GM18498 (cell line): ENCODE results near the gene MAGI1.
"Not testable (repeated sequence)": the region's sequence is repeated elsewhere in the genome, so short reads cannot be mapped to it uniquely, and the experiment has no call there.

Experiments used
- ATAC-seq: cut with Tn5 transposase; IDR thresholded peaks from one replicate; pipeline ENCODE4 v1.9.1; 2021; ENCODE audit warnings: mild to moderate bottlenecking, moderate library complexity; ENCODE audit not compliant: unreplicated experiment

Gene MAGI1

DNA sequence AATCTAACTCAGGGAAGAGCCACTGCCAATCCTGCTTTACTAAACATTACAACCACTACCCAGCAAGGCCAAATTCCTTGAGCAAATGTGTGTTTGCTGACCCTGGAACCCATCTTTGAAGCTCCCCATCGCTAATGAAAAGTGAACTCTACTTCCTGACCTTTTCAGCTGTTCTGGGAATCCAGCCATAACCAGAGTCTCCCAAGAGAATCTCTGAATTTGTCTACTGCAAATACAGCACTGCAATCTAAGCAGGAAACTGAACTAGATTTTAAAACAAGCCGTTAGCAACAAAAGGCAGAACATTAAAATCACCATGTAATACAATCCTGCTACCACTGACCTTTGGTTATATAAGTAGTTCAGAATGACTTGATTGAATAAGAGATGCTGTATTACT, 309.2 kb downstream of the MAGI1 start:
- no peak for ATAC-seq

DNA sequence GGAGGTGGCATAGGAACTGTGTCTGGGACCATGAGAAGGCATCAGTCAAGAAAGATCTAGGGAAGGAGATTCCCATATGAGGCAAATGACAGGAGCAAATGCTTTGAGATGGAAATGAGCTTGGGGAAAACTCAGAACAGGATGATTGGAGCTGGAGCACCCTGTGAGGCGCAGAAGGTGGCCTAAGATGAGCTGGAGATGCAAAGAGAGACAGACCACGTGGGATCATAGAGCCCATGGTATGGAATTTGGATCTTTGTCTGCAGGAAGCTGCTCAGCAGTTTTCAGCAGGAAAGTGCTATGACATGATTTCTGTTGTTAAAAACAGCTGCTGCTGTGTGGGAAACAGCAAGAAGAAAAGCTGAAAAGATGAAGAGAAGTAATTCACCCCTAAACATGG, 310.6 kb downstream of the MAGI1 start:
- ATAC-seq: no peak

DNA sequence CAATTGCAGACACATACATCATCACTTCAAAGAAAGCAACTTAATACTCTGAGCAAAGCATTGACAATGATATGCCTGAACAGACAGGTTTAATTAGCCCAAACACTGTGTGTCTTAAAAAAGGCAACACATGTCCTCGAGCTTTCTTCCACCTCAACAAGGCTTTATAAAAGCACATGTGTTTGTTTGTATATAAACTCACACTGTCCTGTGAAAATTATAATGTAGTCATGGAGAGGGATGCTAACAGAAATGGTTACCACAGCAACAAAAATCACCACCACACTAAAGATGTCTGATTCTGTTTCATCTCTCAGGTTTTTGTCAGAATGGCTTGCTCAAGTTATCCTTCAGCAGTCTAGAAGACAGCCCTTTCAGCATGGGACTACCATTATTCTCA, 314.7 kb downstream of the MAGI1 start:
- no peak for ATAC-seq

DNA sequence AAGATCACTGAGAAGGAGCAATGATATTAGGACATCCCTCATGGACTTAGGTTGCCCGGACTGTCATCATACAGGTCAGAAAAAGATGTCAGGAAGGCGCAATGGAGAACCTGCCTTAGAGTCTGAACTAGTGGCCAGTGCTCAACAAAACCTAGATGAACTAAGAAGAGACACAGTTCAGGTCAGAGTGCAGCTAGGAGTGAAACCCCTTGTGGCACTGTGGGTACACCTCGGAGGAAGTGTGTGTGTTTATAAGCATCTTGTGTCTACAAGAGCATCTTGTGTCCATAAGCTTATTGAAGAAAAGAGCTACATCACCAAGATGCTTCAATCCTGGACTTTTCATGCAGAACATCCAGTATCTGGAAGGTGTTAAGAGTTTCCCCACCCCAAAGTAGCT, 315.7 kb downstream of the MAGI1 start:
- ATAC-seq: no peak

DNA sequence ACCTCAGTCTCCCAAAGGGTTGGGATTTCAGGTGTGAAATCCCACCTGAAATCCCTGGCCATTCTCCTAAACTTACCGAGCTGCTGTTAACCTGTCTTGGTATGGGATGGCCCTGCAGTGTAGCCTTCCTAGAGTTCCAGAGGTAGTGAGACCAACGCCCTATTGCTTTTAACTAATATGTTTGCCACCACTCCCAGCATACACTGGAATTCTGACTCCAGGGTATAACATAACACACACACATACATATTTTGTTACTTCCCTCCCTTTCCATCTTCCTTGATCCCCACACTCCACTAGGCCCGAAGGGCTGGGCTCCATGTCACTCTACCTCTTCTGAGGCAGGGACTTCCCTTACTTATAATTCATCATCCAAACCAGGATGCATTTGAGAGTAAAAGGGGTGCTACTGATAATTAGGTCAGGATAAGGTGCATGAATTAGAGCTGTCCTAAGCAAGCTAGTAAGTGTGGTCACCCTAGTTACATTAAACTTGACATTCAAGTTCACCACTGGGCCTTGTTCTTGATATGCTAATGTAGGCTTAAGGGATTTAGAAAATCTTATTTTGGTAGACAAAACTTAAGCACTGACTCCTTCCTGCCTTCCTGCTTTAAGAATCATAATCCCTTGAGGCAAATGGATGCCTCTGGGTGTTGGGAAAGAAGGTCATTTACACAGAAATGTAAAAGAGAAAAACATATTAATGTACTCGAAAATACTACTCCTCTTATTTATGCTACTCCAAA, 317.6 kb downstream of the MAGI1 start:
- no peak for ATAC-seq

DNA sequence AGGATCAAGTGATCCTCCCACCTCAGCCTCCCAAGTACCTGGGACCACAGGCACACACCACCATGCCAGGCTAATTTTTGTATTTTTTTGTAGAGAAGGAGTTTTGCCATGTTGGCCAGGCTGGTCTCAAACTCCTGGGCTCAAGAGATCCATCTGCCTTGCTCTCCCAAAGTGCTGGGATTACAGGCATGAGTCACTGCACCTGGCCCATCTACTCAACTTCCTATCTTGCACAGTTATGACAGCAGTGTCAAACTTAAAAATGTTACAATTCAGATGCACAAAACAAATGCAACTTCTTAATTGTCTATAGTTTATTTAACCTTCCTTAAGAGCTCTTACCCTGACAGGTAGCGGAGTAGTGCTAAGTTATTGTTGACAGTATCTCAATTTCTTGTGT, 319.1 kb downstream of the MAGI1 start:
- not testable (repeated sequence) for ATAC-seq

DNA sequence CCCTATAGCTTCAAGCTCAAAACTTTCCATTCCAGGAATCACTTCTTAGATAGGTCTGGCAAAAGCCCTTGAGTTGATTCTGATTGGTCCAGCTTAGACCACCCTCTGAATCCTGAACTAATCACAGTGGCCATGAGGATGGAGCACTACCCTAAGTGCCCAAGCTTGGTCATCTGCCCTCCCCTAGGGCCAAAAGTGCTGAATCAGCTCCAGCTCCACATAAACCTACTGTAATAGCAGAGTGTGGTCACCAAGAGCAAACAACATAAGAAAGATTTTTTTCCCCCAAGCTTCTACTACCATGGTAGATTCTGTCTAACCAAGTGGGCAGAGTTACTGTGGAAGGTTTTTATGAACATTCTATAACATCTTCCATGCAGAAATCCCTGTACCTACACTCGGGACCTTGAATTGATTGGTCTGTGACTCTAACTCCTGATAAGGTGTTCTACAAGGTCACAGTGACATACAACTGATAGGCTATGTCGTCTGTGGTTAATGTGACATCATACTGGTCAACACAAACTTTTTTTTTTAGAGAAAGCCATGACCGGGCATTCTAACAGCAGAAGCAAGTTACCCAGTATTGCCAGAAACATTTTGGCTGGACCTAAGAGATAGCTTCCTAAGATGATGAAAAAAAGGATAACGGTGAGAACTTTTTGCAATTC, 320.9 kb downstream of the MAGI1 start:
- ATAC-seq: no peak

DNA sequence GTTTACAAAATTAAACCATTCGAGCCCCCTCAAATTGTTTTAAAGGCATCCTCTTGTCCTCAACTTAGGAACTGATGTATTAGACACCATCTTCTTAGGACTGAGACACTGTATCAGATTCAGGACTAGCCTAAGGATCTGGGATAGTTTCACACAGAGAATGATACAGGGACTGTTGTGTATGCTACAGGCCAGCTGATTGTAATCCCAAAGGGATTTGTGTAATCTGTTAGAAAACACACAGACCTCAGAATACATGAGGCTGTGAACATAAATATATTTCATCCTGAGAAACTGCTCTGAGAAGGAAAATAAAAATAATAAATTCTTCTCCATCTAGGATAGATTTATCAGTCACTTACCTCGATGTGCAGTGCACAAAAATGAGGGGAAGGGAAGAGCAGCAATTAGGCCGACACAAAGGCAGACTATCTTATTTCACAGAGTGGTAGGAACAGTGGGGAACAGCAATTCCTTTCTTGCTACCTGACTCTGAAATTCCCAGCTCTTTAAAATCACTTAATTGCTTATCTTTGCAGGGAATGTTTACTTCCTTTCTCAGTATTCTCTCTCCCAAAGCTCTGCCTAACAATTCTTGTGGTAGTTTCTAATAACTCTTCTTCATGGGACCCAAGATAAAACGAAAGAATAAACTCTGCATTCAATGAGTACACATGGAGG, 322.5 kb downstream of the MAGI1 start:
- no peak for ATAC-seq

DNA sequence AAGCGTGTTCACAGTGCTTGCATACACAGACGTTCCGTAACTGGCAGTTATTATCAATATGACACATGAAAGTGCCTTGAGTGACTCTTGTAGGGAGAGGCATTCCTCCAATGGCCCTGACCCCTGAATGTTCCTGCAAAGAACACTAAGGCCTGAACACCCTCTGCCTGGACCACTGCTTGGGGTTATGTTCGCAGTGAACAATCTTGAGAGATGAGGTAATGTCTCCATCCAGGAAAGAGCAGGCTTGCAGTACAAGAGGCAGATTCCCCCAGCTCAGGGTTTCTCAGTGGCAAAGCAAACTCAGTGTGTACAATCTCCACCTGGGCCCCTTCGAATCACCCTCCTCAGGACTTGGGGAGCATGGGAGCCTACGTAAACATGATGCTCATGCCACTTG, 324.6 kb downstream of the MAGI1 start:
- ATAC-seq: no peak

DNA sequence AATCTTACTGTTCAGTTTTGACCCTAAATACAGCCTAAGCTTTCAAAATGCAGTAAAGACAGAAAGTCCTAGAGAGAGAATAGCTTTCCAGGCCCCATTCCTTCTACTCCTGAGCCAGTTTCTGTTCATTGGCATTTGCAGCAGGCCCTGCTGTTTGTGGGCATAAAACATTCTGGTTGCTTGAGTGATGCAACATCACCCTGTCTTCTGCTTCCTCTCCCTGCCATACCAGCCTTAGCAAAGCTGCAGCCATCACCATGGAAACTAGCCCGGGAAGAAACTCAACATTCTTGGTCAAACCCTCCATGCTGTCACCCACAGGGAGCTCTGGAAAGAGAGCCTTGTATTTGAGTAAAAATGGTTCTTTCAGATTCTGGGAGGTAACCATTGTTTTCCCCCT, 325.7 kb downstream of the MAGI1 start:
- no peak for ATAC-seq

DNA sequence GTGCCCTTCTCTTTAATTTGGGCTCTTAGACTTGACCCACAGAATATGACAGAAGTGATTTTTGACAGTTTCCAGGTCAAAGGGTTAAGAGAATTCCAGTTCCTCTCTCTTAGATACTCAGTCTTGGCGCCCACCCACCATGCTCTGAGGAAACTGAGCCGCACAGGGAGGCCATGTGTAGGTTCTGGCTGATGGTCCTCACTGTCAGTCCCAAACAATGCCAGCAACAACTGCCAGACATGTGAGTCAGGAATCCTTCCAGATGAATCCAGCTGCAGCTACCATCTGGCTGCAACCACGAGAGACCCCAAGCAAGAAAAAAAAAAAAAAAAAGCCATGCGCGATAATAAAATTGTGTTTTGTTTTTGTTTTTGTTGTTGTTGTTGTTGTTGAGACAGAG, 326.6 kb downstream of the MAGI1 start:
- no peak for ATAC-seq

DNA sequence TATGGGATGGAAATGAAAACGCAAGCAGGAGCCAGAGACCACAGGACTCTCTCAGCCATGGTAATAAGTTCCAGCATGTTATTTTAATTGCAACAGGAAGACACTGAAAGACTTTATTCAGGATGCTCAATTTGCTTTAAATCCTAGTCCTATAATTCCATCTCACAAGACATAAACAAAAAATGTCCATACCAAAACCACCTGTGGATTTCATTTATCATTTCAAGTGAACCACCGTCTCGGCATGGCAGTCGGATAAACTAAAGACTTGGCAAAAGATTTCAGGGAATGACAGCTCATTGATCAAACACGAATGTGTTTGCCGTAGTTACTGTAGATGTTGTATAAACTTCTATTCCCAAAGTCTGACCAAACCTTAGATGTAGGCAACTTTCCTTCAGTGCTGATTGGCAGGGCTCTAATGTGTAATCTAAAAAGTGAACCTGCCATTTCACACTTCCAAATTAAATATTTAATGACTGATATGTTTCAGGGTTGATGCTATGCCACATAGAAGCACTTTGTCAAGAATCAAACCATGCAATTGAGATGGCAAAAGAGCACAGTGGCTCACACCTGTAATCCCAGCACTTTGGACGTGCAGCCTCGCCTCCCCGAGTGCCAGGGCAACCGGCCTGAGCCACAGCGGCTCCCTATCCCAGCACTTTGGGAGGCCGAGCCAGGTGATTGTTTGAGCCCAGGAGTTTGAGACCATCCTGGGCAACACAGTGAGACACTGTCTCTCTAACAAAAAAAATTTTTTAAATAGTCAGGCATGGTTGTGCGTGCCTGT, 331.7 kb downstream of the MAGI1 start:
- no peak for ATAC-seq

DNA sequence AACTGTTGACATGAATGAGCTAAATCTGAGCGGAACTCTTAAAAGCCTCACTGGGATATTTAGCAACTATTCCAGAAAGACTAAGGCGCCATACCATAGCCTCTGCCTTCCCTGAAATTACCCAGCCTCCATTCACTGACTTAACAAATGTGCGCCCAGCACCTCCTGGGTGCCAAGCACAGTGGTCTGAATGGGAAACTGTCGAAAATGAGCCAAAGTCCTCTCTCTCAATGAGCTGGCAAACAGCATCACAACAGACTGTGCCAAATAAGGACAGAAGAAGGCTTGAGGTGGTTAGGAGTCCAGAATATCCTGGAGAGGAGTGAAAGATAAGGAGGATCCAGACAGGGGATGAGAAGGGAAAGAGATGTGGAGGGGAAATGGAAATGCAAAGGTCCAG, 332.4 kb downstream of the MAGI1 start:
- no peak for ATAC-seq

DNA sequence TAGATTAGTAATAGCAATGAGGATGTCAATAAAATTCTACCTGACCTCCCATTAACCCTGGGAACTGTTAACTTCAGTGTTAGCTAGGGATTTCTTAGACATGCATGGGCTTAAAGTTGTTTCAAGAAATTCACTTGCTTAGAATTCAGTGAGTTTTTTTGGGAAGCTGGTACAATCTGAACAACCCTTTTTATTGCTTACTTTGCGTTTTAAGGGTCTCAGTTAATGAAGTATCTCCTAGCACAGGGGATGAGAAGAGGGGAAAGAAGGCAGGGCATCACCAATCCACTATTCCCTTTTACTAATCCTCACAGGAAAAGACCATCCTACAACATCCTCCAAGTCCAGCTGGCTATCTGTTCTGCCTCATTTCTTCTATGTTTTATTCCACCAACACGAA, 334.9 kb downstream of the MAGI1 start:
- no peak for ATAC-seq

DNA sequence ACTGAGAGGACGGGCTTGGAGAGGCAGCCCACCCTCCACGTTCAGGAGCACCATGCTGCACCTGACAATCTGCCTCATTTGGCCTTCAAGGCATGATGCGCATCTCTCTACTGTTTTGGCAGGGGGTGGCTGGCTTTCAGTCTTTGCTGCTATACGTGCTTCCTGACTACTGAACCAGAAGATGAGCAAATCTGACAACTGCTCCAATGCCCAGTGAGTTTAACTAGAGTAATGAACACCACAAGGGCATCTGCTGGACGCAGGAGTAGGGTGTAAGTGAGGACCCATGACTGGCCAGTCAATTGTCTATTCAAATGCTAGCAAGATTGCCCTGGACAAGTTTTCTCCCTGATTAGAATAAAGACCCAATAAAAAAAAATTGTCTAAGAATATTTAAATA, 335.7 kb downstream of the MAGI1 start:
- ATAC-seq: no peak

DNA sequence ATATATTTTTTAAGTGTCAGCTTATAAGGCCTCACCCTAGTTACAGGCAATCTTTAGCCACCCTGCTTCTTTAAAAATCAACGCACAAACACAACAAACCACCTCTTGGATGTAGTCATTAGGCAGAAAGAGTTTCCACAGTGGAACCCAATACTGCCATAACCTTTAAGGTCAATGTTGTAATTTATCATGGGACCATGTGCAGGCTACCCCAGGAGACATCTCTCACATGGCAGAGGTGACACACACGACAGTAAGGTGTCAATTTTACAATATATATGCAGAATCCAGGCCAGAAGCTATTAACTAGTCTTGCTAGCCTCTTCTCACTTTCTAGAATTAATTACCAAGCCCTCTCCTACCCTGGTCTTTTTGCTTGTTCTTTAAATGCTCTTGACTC, 336.5 kb downstream of the MAGI1 start:
- ATAC-seq: no peak

DNA sequence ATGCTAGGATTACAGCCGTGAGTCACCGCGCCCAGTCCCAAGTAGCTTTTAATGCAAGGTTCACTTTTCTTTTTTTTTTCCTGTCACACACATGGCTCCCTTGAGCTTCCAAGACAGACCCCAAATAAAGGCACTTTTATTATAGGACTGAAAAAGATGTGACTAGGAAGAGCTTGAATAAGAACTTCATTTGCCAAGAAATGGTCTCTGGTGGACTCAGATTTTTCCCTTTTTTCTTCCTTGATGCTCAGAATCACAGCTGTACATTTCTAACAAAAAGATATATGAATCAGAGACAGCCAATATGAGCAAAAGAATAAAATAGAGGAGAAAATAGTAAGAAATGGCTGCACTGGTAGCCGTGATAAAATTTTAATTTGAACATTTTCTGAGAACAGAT, 337.2 kb downstream of the MAGI1 start:
- no peak for ATAC-seq

DNA sequence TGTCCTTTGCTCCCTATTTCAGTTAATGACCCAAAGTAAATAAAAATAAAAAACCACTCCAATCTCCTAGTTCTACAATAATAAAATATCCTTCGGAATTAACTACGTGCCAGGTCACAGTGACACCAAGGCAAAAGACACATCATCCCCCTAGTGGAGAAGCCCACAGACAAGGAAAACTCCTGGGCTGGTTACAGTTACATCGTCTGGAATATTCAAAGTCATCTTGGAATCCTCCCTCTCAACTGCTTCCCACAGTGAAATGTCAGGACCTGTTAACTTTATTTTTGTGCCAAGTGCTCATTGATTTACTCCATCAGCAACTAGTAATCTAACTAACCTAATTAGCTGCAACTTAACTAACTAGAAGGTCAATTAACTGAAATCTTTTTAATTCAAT, 349.3 kb downstream of the MAGI1 start:
- no peak for ATAC-seq

DNA sequence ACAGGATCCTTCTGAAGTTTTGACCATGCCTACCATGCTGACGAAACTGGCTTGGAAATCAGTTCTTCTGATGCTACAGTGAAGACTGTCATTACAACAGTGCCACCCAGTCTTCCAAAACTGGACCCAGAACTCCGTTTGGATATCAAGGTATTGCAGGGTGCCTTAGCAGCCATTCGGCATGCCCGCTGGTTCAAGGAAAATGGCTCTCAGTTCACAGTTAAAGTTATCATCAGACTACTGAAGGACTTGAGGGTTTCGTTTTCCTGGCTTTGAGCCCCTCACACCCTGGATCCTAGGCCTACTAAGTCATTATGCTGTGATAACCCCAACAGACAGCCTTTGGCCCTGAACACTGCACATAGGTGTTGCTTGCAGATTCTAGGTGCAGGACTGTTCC, 351.0 kb downstream of the MAGI1 start:
- no peak for ATAC-seq

DNA sequence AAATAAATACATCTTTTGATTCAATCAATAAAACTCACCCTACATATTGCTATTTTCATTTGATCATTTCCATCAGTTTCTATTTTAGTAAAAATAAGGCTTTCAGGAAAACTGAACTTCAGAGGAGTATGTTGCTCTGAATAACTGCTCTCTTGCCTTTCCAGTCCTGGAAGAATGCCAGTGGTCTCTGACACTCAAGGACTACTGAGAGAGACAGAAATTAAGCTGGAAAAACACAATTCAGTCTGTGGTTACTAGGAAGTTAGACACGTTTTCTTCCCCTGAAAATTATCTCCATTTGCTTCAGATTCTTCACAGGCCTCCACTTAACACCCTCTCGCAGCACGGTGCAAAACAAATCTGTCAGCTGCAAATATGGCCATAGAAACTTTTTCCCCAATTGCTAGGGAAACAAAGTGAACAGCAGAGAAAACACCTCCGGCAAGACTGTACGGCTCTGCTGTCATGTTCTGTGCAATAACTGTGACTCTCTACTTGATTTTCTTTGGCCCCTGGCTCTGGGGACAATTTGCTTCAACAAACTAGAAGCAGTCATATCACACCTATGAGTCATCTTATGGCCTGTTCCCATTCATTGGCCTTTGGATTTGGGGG, 353.0 kb downstream of the MAGI1 start:
- ATAC-seq: no peak

DNA sequence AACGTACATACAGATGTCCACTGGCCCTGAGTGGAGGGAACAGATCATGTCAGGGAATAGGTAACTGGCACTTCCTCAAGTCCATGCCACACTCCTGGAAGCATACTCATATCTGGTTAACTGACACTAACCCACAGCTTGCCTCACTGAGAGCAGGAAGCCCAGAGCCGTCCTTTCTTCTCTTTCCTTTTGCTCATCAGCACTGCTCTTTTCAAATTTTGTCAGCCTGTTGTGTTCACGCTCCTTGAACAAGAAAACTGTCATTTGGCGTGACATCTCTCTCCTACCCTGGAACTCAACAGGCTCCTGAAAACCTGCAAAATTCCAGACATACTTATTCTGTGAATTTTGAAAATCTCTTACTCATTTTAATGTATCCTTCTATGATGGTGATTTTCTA, 360.2 kb downstream of the MAGI1 start:
- ATAC-seq: no peak
